Aorta (tissue), 5 donors: ENCODE measurements around the gene KLF3. TPM values are rescaled to one million over a fixed set of nuclear protein-coding genes. Genes with fewer than 3 reads are reported as not detected.

Source experiments
- ATAC-seq: fragments of 200-7000 bp; cut with Tn5 transposase; one replicate; pipeline ENCODE4 v1.9.1; 2022; ENCODE audit warnings: moderate library complexity; ENCODE audit not compliant: low FRiP score
- DNase-seq, 2 donors: peaks; one replicate each; pipeline ENCODE4 v3.0.0-alpha.2; 2020
- H3K27ac ChIP-seq, 2 donors: one replicate each; pipeline ENCODE4 v1.5.1; 2013; ENCODE audit warnings: low read length in 2 of 2, mild to moderate bottlenecking in 2 of 2, moderate library complexity in 2 of 2, control low read depth in 1 of 2, inconsistent platforms in 1 of 2, low read depth in 1 of 2
- H3K27me3 ChIP-seq, 2 donors: one replicate each; pipeline ENCODE4 v1.6.1; 2013; ENCODE audit warnings: control low read depth in 1 of 2, low read length in 1 of 2, mild to moderate bottlenecking in 1 of 2, moderate library complexity in 1 of 2; ENCODE audit not compliant: insufficient read depth in 2 of 2, control insufficient read depth in 1 of 2
- H3K36me3 ChIP-seq, 2 donors: one replicate each; pipeline ENCODE4 v1.6.1; 2013; ENCODE audit warnings: control low read depth in 1 of 2, low read length in 1 of 2, mild to moderate bottlenecking in 1 of 2; ENCODE audit not compliant: insufficient read depth in 2 of 2, control insufficient read depth in 1 of 2
- H3K4me1 ChIP-seq, 2 donors: one replicate each; pipeline ENCODE4 v1.6.1; 2013; ENCODE audit warnings: low read length in 2 of 2, control low read depth in 1 of 2, mild to moderate bottlenecking in 1 of 2, moderate library complexity in 1 of 2; ENCODE audit not compliant: insufficient read depth in 2 of 2, control insufficient read depth in 1 of 2
- H3K4me3 ChIP-seq, 2 donors: one replicate each; pipeline ENCODE4 v1.5.1; 2013; ENCODE audit warnings: low read length in 2 of 2, control low read depth in 1 of 2, mild to moderate bottlenecking in 1 of 2
- H3K9me3 ChIP-seq: one replicate; pipeline ENCODE4 v1.6.1; 2013; ENCODE audit warnings: mild to moderate bottlenecking, low read length; ENCODE audit not compliant: control insufficient read depth
- WGBS, 2 donors: extraction: QIAGEN DNeasy Blood & Tissue Kit; methylation state at CpG; one replicate each; pipeline ENCODE4 v1.1.7; 2013; 5-methylcytosine and 5-hydroxymethylcytosine counted together
- intact Hi-C, 2 donors: fragments of 100-400 bp; cut with DNase I; formaldehyde crosslinking; loops; one replicate each; pipeline versions ENCODE4 v1.14.2 to v1.15.0; 2022
- long read RNA-seq, 2 donors: library from polyadenylated mRNA; unstranded; transcript quantifications; one replicate each; pipeline ENCODE4 v2.0.0, GENCODE V29; 2020 to 2021
- polyA plus RNA-seq, 2 donors: library from polyadenylated mRNA; stranded (reverse); fragments of 200-250 nt; gene quantifications; one replicate each; pipeline ENCODE4 v1.2.3, GENCODE V29; 2013
- total RNA-seq, 2 donors: library from RNA; stranded (reverse); fragmentation: NEBNext Ultra II Directional; extraction: Animal tissue kit (Norgen Biotek cat#: 25700); gene quantifications; one replicate each; pipeline ENCODE4 v1.2.1, GENCODE V29; 2021
- donor health status: healthy with polysubstance abuse.
- donor health status: Bipolar disorder and iron deficiency.
- donor health status: DM: no; HTN: no; CAD: no.
- donor health status: DM: no; HTN: no; CAD: no.
- donor health status: DM: yes; HTN: yes; CAD: no.

KLF3 gene
- total RNA-seq (10 to 100 TPM; 45.9 to 66.8 TPM), polyA plus RNA-seq (10 to 100 TPM; 13.0 to 16.7 TPM)
- long read RNA-seq, donor 1, full-length matches to known transcripts: 4 of 15 reads
- long read RNA-seq, donor 1, partial matches to known transcripts: 1 of 15 reads
- long read RNA-seq, donor 1, other reads (novel, unspliced or antisense): 10 of 15 reads
- long read RNA-seq, donor 2, full-length matches to known transcripts: 7 of 23 reads
- long read RNA-seq, donor 2, partial matches to known transcripts: 6 of 23 reads
- long read RNA-seq, donor 2, other reads (novel, unspliced or antisense): 10 of 23 reads

DNA sequence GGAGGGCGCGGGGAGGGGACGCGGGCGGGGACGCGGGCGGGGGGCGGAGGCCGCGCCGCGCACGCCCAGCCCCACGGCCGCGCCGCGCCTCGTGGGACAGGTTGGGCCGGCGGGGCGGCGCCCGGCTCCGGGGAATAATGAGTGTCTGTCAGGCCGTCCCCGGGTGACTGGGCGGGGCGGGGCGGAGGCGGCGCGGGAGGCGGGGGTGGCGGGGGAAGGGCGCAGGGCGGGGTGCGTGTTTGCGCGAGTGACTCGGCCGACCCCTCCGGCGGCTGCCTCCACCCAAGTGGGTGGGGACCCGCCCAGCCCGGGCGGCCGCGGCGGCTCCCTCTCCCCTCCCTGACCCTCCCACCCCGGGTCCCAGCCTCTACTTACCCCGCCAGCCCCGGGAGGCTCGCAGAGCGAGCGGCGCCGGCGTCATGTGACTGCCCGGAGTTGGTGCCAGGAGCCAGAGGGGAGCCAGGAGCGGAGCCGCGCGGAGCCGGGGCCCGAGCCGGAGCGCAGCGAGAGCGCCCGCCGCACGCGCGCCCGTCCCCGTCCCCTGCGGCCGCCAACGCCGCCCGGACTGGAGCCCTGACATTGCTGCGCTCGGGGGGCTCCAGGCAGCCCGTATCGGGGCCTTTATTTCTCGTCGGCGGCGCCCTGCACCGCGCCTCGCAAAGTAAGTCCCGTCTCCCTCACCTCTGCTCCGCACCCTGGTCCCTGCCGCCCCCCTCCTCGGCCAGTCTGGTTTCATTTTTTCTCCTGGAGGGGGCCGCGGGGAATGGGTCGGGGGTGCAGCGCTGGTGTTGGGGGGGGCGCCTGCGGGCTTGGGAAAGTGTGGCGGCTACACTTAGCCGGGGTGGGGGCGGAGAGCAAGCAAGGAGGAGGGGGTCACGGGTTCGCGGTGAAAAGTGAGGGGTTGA is at the start of gene KLF3:
TSS of gene KLF3 (plus strand) at position 399 of the 905 bp plus-strand sequence. CDS start 16,427 bp downstream, outside the sequence.
- ATAC-seq: peak; percentile 92
- Histone ChIP-seq H3K4me3 (peak within 1 kb of the TSS; percentile 94 to 99), H3K9me3 (no peaks in the 10 kb centered on the region), H3K36me3 (no peaks in the 10 kb centered on the region), H3K4me1 (peaks cover 0 to 2% of the 10 kb centered on the region in 2 donors), H3K27me3 (no peaks in the 10 kb centered on the region), H3K27ac (peak within 1 kb of the TSS; percentile 96)
- WGBS, 2 donors: 0 to 1% methylated on average over 61 to 110 of the region's 110 CpGs
- intact Hi-C loops: loop anchor here in 1 of 2 donors (2.0 to 5.0 kb wide), 3 partner anchors 297 to 452 kb away; no protein-coding TSS in a partner anchor
- DNase-seq: peak; percentile 97

DNA sequence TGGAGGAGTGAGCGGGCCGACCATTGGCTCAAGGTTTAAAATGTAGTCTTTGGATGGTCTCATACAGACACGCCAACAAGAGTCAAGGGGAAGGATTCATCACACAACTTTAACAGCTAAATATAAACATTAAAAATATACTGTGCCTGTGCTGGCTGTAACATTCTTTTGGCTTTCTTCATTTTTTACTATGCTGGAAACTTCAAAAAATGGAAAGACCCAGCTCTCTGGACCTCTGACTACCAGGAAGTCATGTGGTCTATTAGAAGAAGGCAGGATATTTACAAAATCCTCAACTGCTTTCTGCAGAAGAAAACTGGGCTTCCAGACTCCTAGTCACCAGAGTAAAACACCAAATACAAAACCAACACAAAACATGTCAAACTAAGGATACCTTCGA is 49.8 kb upstream of the KLF3 start:
- H3K9me3 ChIP-seq: no peaks in the 10 kb centered on the region
- H3K4me3 ChIP-seq: no peak overlapping the region
- DNase-seq (no peak), ATAC-seq (no peak)
- 92 to 94% methylated on average over 4 of the region's 4 CpGs for WGBS, 2 donors
- intact Hi-C loops: no loop called here
- peaks cover 0 to 8% of the 10 kb centered on the region in 2 donors for H3K4me1 ChIP-seq
- H3K27me3 ChIP-seq: no peaks in the 10 kb centered on the region
- H3K27ac ChIP-seq: no peak overlapping the region
- no peaks in the 10 kb centered on the region for H3K36me3 ChIP-seq

DNA sequence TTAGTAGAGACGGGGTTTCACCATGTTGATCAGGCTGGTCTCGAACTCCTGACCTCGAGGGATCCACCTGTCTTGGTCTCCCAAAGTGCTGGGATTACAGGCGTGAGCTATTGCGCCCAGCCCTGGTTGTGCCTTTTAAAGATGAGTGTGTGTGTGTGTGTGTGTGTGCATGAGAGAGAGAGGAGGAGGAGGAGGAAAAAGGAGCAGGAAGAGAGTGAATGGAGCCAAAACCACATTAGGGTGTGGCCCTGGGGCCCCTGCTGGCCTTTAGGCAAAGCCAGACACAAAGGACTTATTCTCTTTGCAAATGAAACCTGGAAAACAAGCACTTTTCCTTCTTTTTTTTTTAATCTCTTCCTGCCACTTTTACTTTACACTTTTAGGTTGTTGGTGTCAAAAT is 48.2 kb upstream of the KLF3 start:
- WGBS, 2 donors: 97 to 98% methylated on average over 5 of the region's 5 CpGs
- Histone ChIP-seq H3K27ac (no peak overlapping the region), H3K36me3 (no peaks in the 10 kb centered on the region), H3K9me3 (no peaks in the 10 kb centered on the region), H3K4me1 (peaks cover 0 to 8% of the 10 kb centered on the region in 2 donors), H3K27me3 (no peaks in the 10 kb centered on the region), H3K4me3 (no peak overlapping the region)
- DNase-seq (no peak), ATAC-seq (no peak)
- intact Hi-C loops: no loop called here

DNA sequence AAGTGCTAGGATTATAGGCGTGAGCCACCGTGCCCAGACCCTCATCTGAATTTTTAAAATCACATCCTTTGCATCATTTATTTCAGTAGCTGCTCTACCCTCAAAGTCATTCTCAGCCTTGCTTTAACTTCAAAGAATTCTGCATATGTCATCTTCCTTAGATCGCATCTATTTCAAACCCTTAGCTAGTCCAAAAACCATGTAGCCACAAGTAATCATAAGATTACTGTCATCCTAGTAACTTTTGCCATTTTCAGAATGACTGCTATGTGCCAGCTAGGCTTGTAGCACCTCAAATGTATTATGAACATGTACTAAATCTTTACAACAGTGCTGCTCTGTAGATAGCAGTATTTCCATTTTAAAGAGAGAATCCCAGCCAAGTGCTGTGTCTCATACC is 45.5 kb upstream of the KLF3 start:
- 96 to 99% methylated on average over 3 of the region's 3 CpGs for WGBS, 2 donors
- H3K36me3 ChIP-seq: no peaks in the 10 kb centered on the region
- intact Hi-C loops: no loop called here

DNA sequence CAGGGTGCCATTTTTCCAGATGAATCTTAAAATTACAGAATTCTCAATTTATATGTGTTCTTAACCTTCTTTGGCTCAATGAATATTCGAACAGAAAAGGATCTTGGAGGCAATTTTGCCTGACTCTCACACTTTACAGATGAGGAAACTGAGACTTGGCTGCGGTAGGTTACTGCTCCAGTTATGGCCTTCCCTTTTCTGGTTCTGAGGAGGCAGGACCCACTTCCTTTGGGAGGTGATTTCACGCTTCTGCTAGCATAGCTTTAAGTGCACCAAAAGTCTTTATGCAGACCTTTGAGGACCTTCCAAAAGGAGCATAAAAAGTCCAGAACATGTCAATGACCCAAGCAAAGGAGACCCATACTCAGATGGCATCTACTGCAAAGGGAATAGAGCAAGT is 44.7 kb upstream of the KLF3 start:
- DNase-seq (no peak), ATAC-seq (no peak)
- Histone ChIP-seq H3K27ac (no peak overlapping the region), H3K36me3 (no peaks in the 10 kb centered on the region), H3K9me3 (no peaks in the 10 kb centered on the region), H3K4me1 (peaks cover 0 to 2% of the 10 kb centered on the region in 2 donors), H3K4me3 (no peak overlapping the region), H3K27me3 (no peaks in the 10 kb centered on the region)
- WGBS, 2 donors: 95% methylated on average over 3 of the region's 3 CpGs
- intact Hi-C loops: no loop called here

More for the DNA sequence above, 45.5 kb upstream of the KLF3 start:
- Histone ChIP-seq H3K27ac (no peak overlapping the region), H3K9me3 (no peaks in the 10 kb centered on the region), H3K4me3 (no peak overlapping the region), H3K27me3 (no peaks in the 10 kb centered on the region), H3K4me1 (peaks cover 0 to 8% of the 10 kb centered on the region in 2 donors)
- DNase-seq (no peak), ATAC-seq (no peak)

DNA sequence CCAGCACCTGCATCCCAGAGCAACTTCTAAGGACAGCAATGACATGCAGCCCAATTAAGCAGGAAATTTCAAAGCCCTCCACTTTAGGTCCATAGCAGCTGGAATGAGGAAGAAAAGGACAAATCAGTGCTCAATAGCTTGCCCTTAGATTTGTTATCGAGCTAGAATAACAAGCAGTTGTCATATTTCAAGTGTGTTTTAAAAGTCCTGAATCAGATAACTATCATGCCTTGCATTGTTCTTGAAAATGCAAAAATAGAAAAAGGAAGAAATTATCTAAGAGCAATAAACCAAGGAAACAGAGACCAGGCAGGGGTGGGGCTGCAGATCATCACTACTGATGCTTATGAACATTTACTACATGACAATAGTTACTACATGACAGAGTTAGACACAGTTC is 43.9 kb upstream of the KLF3 start:
- H3K9me3 ChIP-seq: no peaks in the 10 kb centered on the region
- intact Hi-C loops: no loop called here
- H3K27ac ChIP-seq: no peak overlapping the region
- 55 to 56% methylated on average over 1 of the region's 1 CpG for WGBS, 2 donors
- DNase-seq (no peak), ATAC-seq (no peak)
- no peaks in the 10 kb centered on the region for H3K4me1 ChIP-seq
- H3K27me3 ChIP-seq: no peaks in the 10 kb centered on the region
- H3K36me3 ChIP-seq: no peaks in the 10 kb centered on the region
- H3K4me3 ChIP-seq: no peak overlapping the region

GRCh38 chr4:38620527-38621027 is 43.4 kb upstream of the KLF3 start:
- H3K36me3 ChIP-seq: peaks cover 0 to 2% of the 10 kb centered on the region in 2 donors
- no peak overlapping the region for H3K27ac ChIP-seq
- DNase-seq: no peak
- H3K4me3 ChIP-seq: no peak overlapping the region
- H3K4me1 ChIP-seq: no peaks in the 10 kb centered on the region
- WGBS, 2 donors: 78 to 79% methylated on average over 2 of the region's 2 CpGs
- no peaks in the 10 kb centered on the region for H3K27me3 ChIP-seq
- intact Hi-C loops: no loop called here
- H3K9me3 ChIP-seq: no peaks in the 10 kb centered on the region
- no peak for ATAC-seq

DNA sequence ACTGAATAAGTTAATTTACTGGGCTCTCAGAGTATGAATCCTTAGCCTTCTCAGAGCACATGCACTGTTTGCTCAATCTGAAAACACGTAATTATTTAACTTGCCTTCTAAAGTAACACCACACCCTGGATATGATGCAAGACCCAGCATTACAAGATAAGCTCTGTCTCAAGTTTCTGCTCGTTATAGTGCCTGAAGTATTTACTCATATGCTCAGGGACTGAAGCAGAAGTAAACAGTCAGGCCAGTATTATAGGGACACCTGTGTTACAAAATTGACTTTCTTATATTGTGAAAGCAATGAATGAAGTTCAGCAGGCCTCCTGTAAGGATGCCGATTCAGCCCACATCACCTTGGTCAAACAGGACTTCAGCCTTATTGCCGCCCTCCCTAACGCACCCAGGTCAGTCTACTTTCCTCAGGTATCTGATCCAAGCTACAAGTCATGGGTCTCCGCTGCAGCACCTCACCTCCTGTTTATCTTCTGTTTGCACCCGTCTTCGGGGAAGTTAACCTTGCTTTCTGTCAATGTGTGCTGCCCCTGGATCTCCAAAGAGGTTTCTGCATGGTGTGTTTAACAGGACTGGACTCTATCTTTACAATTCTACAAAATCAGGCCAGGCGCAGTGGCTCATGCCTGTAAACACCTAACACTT is 42.8 kb upstream of the KLF3 start:
- peak; percentile 84 for ATAC-seq
- no peaks in the 10 kb centered on the region for H3K27me3 ChIP-seq
- H3K36me3 ChIP-seq: peaks cover 0 to 4% of the 10 kb centered on the region in 2 donors
- DNase-seq: no peak
- WGBS, 2 donors: 90 to 93% methylated on average over 9 of the region's 9 CpGs
- no peak overlapping the region for H3K4me3 ChIP-seq
- no peaks in the 10 kb centered on the region for H3K4me1 ChIP-seq
- intact Hi-C loops: no loop called here
- no peak overlapping the region for H3K27ac ChIP-seq
- no peaks in the 10 kb centered on the region for H3K9me3 ChIP-seq
